ENCODE measurements around the gene INHBA. TPM values are rescaled to one million over a fixed set of nuclear protein-coding genes. Genes with fewer than 3 reads are reported as not detected.

The INHBA gene
- total and polyA plus RNA-seq, 2 donors (not counting 1 experiment from before 2014, with no cell fraction given), result 15.0 to 108 TPM

GRCh38 chr7:41695661-41696322 is 7.1 kb downstream of the INHBA start:
- Histone ChIP-seq H3K9ac (ENCODE audit: insufficient read depth, low read length) (peak overlapping the region; percentile 44), H3K27ac (ENCODE audit: insufficient read depth, low read length) (peak overlapping the region; percentile 78), H3K79me2 (ENCODE audit: control insufficient read depth, insufficient read depth, low read length) (peaks cover 99% of the 10 kb centered on the region), H3K4me1 (ENCODE audit: control insufficient read depth, extremely low read depth, insufficient read depth, low read length) (peaks cover 22% of the 10 kb centered on the region), H3K9me3 (ENCODE audit: control insufficient read depth, insufficient read depth, low read depth, low read length) (no peaks in the 10 kb centered on the region), H2AFZ (ENCODE audit: low read length) (peak overlapping the region; percentile 18), H3K4me2 (ENCODE audit: extremely low read depth, insufficient read depth, low read length) (peak overlapping the region; percentile 85), H4K20me1 (ENCODE audit: control insufficient read depth, extremely low read depth, insufficient read depth, low read length) (no peaks in the 10 kb centered on the region), H3K4me3 (replicated peaks in 1 of 4; ENCODE audit: control extremely low read depth in 1 of 4, insufficient read depth in 1 of 4, low read depth in 3 of 4, low read length in 4 of 4) (peak overlapping the region; percentile 81 to 88 (median 86)), H3K27me3 (ENCODE audit: control insufficient read depth, insufficient read depth, low read length) (no peaks in the 10 kb centered on the region), H3K36me3 (ENCODE audit: control insufficient read depth, insufficient read depth, low read length) (peaks cover 12% of the 10 kb centered on the region)
- peak in 1 of 2 donors; percentile 88 for DNase-seq (ENCODE audit: low read depth in 2 of 2)
- TF ChIP-seq CTCF (conservative IDR thresholded peaks at IDR 0.05 in 1 of 2, IDR thresholded peaks at IDR 0.05 in 1 of 2; ENCODE audit: low read depth in 1 of 2, low read length in 2 of 2) (no peak), EZH2 (IDR thresholded peaks at IDR 0.05; ENCODE audit: low read length, missing control alignments) (no peak)

- H3K9me3 ChIP-seq (ENCODE audit: control insufficient read depth, insufficient read depth, low read depth, low read length), result no peaks in the 10 kb centered on the region
- no peak overlapping the region for H2AFZ ChIP-seq (ENCODE audit: low read length)
- TF ChIP-seq CTCF (conservative IDR thresholded peaks at IDR 0.05 in 1 of 2, IDR thresholded peaks at IDR 0.05 in 1 of 2; ENCODE audit: low read depth in 1 of 2, low read length in 2 of 2) (no peak), EZH2 (IDR thresholded peaks at IDR 0.05; ENCODE audit: low read length, missing control alignments) (no peak)
- no peaks in the 10 kb centered on the region for H3K27me3 ChIP-seq (ENCODE audit: control insufficient read depth, insufficient read depth, low read length)
- DNase-seq (ENCODE audit: low read depth in 2 of 2), result no peak
- H3K79me2 ChIP-seq (ENCODE audit: control insufficient read depth, insufficient read depth, low read length), result peaks cover 96% of the 10 kb centered on the region
- no peaks in the 10 kb centered on the region for H4K20me1 ChIP-seq (ENCODE audit: control insufficient read depth, extremely low read depth, insufficient read depth, low read length)
- peak overlapping the region; percentile 28 for H3K4me2 ChIP-seq (ENCODE audit: extremely low read depth, insufficient read depth, low read length)
- H3K4me1 ChIP-seq (ENCODE audit: control insufficient read depth, extremely low read depth, insufficient read depth, low read length), result peaks cover 22% of the 10 kb centered on the region
- H3K27ac ChIP-seq (ENCODE audit: insufficient read depth, low read length), result no peak overlapping the region
- H3K9ac ChIP-seq (ENCODE audit: insufficient read depth, low read length), result no peak overlapping the region
- peak overlapping the region in 1 of 4 experiments; percentile 81 for H3K4me3 ChIP-seq (replicated peaks in 1 of 4; ENCODE audit: control extremely low read depth in 1 of 4, insufficient read depth in 1 of 4, low read depth in 3 of 4, low read length in 4 of 4)
- H3K36me3 ChIP-seq (ENCODE audit: control insufficient read depth, insufficient read depth, low read length), result peaks cover 21% of the 10 kb centered on the region
These were observed 8.4 kb downstream of the INHBA start for GRCh38 chr7:41694495-41694894.

GRCh38 chr7:41693150-41693997 is 9.5 kb downstream of the INHBA start:
- peak in 1 of 2 donors; percentile 66 for DNase-seq (ENCODE audit: low read depth in 2 of 2)
- no peak overlapping the region for H3K4me2 ChIP-seq (ENCODE audit: extremely low read depth, insufficient read depth, low read length)
- no peak overlapping the region for H2AFZ ChIP-seq (ENCODE audit: low read length)
- TF ChIP-seq CTCF (conservative IDR thresholded peaks at IDR 0.05 in 1 of 2, IDR thresholded peaks at IDR 0.05 in 1 of 2; ENCODE audit: low read depth in 1 of 2, low read length in 2 of 2) (peak; percentile 57 to 60), EZH2 (IDR thresholded peaks at IDR 0.05; ENCODE audit: low read length, missing control alignments) (no peak)
- no peaks in the 10 kb centered on the region for H3K27me3 ChIP-seq (ENCODE audit: control insufficient read depth, insufficient read depth, low read length)
- peaks cover 22% of the 10 kb centered on the region for H3K4me1 ChIP-seq (ENCODE audit: control insufficient read depth, extremely low read depth, insufficient read depth, low read length)
- H3K36me3 ChIP-seq (ENCODE audit: control insufficient read depth, insufficient read depth, low read length), result peaks cover 25% of the 10 kb centered on the region
- no peak overlapping the region for H3K4me3 ChIP-seq (replicated peaks in 1 of 4; ENCODE audit: control extremely low read depth in 1 of 4, insufficient read depth in 1 of 4, low read depth in 3 of 4, low read length in 4 of 4)
- no peaks in the 10 kb centered on the region for H3K9me3 ChIP-seq (ENCODE audit: control insufficient read depth, insufficient read depth, low read depth, low read length)
- no peaks in the 10 kb centered on the region for H4K20me1 ChIP-seq (ENCODE audit: control insufficient read depth, extremely low read depth, insufficient read depth, low read length)
- H3K9ac ChIP-seq (ENCODE audit: insufficient read depth, low read length), result no peak overlapping the region
- H3K27ac ChIP-seq (ENCODE audit: insufficient read depth, low read length), result no peak overlapping the region
- H3K79me2 ChIP-seq (ENCODE audit: control insufficient read depth, insufficient read depth, low read length), result peaks cover 90% of the 10 kb centered on the region
